ENCODE data around the gene CPNE5.
"Not testable (repeated sequence)": the region's sequence is repeated elsewhere in the genome, so short reads cannot be mapped to it uniquely, and the experiment has no call there.

The CPNE5 gene

DNA sequence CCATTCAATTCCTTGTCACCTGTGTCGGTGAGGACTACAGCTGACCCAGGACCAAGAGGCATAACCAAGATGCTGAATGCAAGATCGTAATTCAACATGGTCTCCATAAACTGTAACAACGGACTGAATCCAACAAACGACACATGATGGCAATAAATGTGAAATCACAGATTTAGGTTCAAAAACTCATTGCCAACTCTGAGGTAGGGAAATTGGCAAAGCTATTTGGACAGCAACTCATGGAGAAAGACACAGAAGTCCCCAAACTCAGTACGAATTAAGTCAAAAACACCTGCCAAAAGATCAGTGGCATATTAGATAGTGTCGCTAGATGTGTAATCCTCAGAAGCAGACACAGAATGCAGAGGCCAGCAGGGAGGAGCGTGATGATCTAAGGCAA is 25.0 kb downstream of the CPNE5 start:
- TF ChIP-seq, protein P1, sequence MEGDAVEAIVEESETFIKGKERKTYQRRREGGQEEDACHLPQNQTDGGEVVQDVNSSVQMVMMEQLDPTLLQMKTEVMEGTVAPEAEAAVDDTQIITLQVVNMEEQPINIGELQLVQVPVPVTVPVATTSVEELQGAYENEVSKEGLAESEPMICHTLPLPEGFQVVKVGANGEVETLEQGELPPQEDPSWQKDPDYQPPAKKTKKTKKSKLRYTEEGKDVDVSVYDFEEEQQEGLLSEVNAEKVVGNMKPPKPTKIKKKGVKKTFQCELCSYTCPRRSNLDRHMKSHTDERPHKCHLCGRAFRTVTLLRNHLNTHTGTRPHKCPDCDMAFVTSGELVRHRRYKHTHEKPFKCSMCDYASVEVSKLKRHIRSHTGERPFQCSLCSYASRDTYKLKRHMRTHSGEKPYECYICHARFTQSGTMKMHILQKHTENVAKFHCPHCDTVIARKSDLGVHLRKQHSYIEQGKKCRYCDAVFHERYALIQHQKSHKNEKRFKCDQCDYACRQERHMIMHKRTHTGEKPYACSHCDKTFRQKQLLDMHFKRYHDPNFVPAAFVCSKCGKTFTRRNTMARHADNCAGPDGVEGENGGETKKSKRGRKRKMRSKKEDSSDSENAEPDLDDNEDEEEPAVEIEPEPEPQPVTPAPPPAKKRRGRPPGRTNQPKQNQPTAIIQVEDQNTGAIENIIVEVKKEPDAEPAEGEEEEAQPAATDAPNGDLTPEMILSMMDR (IDR thresholded peaks at IDR 0.05) = no peak
- Histone ChIP-seq H3K27me3 (no peaks in the 10 kb centered on the region), H3K4me3 (ENCODE audit: low read depth in 1 of 2, low read length in 1 of 2) (no peak overlapping the region), H3K9me3 (no peaks in the 10 kb centered on the region), H3K36me3 (no peaks in the 10 kb centered on the region), H3K4me1 (ENCODE audit: control insufficient read depth in 1 of 2, insufficient read depth in 1 of 2, low read depth in 1 of 2, low read length in 1 of 2) (no peaks in the 10 kb centered on the region), H3K27ac (no peak overlapping the region)

DNA sequence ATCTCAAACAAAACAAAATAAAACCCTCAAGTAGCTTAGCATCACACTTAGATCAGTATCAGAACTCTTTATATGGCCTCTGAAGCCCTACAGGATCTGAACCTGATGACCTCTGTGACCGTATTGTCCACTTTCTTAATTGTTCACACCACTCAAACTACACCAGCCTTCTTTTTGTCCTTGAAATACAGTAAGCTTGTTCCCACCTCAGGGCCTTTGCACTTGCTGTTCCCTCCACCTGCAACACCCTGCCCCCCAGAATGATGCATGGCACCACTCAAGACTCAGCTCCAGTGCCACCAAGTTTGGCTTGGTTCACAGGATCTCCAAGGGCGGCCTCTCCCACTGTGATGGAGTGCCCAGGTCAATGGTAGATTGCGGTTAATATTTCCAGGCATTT is 25.7 kb downstream of the CPNE5 start:
- no peaks in the 10 kb centered on the region for H3K27me3 ChIP-seq
- no peak overlapping the region for H3K27ac ChIP-seq
- no peak overlapping the region for H3K4me3 ChIP-seq (ENCODE audit: low read depth in 1 of 2, low read length in 1 of 2)
- H3K9me3 ChIP-seq = no peaks in the 10 kb centered on the region
- no peaks in the 10 kb centered on the region for H3K4me1 ChIP-seq (ENCODE audit: control insufficient read depth in 1 of 2, insufficient read depth in 1 of 2, low read depth in 1 of 2, low read length in 1 of 2)
- no peaks in the 10 kb centered on the region for H3K36me3 ChIP-seq
- TF ChIP-seq, protein P1 (IDR thresholded peaks at IDR 0.05) = no peak

DNA sequence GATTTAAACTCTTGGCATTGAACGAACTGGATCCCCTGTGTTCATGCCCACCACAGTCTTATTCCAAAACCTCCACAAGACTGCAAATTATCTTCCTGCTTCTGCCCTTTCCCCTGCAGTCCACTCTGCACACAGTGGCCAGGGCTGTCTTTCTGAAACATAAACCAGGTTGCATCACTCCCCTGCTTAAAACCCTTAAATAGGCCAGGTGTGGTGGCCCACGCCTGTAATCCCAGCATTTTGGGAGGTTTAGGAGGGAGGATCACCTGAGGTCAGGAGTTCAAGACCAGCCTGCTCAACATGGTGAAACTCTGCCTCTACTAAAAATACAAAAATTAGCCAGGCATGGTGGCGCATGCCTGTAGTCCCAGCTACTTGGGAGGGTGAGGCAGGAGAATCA is 26.2 kb downstream of the CPNE5 start:
- H3K27ac ChIP-seq; H3K36me3 ChIP-seq; H3K27me3 ChIP-seq; H3K4me3 ChIP-seq (ENCODE audit: low read depth in 1 of 2, low read length in 1 of 2); H3K4me1 ChIP-seq (ENCODE audit: control insufficient read depth in 1 of 2, insufficient read depth in 1 of 2, low read depth in 1 of 2, low read length in 1 of 2); H3K9me3 ChIP-seq: not testable (repeated sequence)

DNA sequence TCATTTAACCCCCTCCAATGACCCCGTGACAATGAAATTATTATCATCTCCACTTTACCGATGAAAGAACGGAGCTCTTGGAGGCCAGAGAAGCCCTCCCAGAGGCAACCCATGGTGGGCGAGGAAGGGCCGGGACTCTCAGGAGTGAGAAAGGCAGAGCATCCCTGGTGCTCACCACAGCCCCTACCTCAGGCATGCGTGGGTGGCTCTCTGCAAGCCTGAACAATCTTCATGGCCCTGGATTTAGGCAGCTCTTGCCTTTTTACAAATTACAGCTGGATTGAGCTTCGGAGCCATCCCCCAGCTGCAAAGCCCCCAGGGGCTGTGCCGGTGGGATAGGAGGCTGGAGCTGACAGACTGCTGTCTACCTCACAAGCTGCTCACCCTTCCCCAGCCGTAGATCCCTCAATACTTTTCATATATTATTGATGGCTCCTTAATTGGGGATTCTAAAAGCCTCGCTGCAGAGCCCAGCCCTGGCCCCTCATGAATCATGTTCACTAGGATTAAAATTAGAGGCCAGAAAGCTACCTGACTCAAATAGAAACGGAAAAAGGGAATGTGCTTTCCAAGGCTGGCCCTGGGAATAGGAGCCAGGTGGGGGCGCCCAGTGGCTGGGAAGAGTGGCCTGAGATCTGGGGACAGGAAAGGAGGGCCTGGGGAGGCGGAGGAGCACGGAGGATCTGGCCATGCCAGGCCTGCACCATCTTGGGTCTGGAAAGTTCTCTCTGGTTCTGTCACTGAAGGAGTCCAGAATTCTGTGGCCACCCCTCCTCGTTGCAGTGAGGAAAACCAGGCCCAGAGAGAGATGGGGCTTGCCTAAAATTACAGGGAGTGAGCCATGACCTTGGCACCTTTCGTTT is 29.1 kb downstream of the CPNE5 start:
- Histone ChIP-seq H3K27me3 (peaks cover 12% of the 10 kb centered on the region), H3K9me3 (no peaks in the 10 kb centered on the region), H3K4me3 (ENCODE audit: low read depth in 1 of 2, low read length in 1 of 2) (no peak overlapping the region), H3K4me1 (ENCODE audit: control insufficient read depth in 1 of 2, insufficient read depth in 1 of 2, low read depth in 1 of 2, low read length in 1 of 2) (no peaks in the 10 kb centered on the region), H3K36me3 (no peaks in the 10 kb centered on the region), H3K27ac (no peak overlapping the region)
- TF ChIP-seq, protein P1 (IDR thresholded peaks at IDR 0.05) = no peak

DNA sequence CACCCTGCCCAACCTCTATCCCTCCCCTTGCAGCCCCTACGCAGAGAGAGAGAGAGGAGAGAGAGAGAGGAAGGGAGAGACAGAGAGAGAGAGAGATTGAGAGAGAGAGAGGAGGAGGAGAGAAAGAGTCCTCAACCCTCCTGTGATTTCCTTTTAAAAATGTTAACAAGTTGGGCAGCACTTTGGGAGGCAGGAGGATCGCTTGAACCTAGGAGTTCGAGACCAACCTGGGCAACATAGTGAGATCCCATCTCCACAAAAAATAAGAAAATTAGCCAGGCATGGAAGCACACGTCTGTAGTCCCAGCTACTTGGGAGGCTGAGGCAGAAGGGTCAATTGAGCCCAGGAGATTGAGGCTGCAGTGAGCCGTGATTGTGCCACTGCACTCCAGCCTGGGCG is 30.1 kb downstream of the CPNE5 start:
- Histone ChIP-seq H3K9me3 (no peaks in the 10 kb centered on the region), H3K27me3 (peaks cover 22% of the 10 kb centered on the region), H3K4me3 (ENCODE audit: low read depth in 1 of 2, low read length in 1 of 2) (no peak overlapping the region), H3K36me3 (no peaks in the 10 kb centered on the region), H3K27ac (no peak overlapping the region), H3K4me1 (ENCODE audit: control insufficient read depth in 1 of 2, insufficient read depth in 1 of 2, low read depth in 1 of 2, low read length in 1 of 2) (no peaks in the 10 kb centered on the region)
- TF ChIP-seq, protein P1 (IDR thresholded peaks at IDR 0.05) = no peak

DNA sequence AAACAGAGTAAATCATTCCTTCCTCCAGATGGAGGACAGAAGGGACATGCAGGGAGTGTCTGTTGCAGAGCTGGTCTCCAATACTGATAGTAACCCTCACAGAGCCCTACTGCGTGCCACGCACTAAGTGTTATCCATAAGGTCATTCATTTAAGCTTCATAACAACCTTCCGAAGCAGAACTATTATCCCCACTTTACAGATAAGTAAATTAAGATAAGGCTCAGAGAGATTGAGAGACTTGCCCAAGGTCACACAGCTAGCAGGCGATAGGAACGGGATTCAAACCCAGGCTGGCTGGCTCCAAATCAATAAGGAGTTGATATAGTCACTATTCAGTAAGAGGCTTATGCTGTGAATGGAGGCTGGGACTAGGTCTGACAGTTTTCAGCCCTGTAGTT is 30.6 kb downstream of the CPNE5 start:
- Histone ChIP-seq H3K9me3 (no peaks in the 10 kb centered on the region), H3K27ac (no peak overlapping the region), H3K36me3 (no peaks in the 10 kb centered on the region), H3K27me3 (peaks cover 22% of the 10 kb centered on the region), H3K4me1 (ENCODE audit: control insufficient read depth in 1 of 2, insufficient read depth in 1 of 2, low read depth in 1 of 2, low read length in 1 of 2) (no peaks in the 10 kb centered on the region), H3K4me3 (ENCODE audit: low read depth in 1 of 2, low read length in 1 of 2) (no peak overlapping the region)
- TF ChIP-seq, protein P1 (IDR thresholded peaks at IDR 0.05) = no peak

All from neutrophil (primary cell).